T-helper 1 cell (primary cell): Measurements from ENCODE around the gene FGFR4.

Source experiments
- DNase-seq, 5 donors: peaks; one replicate each; pipeline ENCODE4 v3.0.0-alpha.2; 2012 to 2020

The FGFR4 gene

DNA sequence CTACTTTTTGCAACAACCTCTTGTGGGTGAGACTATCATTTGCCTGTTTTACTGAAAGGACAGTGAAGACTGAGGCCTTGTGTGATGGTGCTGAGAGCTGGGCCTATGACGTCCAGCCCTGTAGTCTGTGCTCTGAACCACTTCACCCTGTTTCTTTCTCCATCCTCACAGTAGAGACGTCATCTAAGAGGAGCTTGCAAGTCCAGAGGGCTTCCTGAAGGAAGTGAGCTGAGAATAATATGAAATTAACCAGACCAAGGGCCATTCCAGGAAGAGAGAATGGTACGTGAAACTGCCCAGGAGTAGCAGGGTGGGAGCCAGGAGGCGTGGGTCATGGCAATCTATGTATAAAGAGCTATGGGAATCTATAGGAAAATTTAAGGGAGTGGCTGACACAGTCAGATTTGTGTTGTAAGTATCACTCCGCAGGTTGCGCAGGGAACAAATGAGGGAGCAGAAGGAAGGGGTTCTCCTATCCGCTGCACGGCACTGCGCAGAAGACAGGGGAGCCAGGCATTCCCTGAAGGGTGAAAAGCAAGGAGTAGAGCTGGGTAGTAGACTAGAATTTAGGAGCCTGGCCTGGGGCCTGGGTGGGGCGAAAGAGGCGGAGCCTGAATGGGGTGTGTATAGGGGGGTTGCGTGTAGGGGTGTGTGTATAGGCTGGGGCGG is 596 bp upstream of the FGFR4 start:
- DNase-seq: no peak

DNA sequence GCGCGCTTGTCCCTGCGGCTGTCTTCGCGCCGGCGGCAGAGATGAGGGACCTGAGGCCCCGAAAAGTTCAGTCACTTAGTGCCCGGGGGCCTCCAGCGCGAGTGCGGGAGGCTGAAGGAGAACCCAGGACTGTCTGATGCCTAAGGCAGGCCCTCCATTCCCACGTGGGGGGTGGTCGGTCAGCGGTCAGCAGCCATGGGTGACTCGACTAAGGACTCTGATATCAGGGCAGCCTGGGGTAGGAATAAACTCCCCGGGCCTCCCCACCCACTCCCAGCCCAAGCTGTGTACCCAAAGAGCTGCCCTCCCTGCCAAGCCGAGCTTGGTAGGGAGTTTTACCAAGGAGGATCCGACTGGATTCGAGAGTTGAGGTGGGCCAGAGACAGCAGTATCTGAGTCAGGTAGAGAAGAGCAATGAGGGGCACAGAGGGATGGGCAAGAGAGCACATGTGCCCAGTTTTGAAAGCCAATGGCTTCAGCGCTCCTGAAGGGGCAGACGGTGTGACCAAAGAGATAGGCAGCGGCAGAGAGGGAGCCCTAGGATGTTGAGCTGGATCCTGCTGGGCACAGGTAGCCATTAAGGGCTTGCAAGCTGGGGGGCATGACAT is 787 bp downstream of the FGFR4 start:
- no peak for DNase-seq

DNA sequence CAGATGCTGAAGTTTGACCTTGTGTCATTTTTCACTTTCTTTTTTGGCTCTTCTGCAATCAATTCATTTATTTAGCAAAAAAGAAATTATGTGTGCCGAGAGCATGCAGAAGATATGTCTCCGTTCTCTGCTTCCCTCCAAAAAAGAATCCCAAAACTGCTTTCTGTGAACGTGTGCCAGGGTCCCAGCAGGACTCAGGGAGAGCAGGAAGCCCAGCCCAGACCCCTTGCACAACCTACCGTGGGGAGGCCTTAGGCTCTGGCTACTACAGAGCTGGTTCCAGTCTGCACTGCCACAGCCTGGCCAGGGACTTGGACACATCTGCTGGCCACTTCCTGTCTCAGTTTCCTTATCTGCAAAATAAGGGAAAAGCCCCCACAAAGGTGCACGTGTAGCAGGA is 2.4 kb downstream of the FGFR4 start:
- DNase-seq: no peak

DNA sequence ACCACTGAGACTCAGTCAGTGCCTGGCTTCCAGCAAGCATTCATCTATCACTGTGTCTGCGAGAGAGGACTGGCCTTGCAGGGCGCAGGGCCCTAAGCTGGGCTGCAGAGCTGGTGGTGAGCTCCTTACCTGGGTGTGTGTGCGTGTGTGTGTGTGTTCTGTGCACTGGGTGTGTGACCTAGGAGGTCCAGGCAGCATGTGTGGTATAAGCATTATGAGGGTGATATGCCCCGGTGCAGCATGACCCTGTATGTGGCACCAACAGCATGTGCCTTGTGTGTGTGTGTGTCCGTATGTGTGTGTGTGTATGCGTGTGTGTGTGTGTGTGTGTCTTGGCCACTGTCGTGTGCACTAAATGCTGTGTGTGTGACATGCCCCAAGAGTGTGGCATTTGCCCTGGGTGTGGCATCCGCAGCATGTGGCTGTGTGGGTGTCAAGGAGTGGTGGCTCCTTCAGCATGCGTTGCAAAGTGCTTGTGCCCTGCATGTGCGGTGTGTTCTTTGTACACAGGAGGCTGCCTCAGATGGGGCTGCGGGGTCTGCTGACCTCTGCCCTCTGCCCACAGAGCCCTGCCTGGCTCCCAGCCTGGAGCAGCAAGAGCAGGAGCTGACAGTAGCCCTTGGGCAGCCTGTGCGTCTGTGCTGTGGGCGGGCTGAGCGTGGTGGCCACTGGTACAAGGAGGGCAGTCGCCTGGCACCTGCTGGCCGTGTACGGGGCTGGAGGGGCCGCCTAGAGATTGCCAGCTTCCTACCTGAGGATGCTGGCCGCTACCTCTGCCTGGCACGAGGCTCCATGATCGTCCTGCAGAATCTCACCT is 3.3 kb downstream of the FGFR4 start:
- no peak for DNase-seq

DNA sequence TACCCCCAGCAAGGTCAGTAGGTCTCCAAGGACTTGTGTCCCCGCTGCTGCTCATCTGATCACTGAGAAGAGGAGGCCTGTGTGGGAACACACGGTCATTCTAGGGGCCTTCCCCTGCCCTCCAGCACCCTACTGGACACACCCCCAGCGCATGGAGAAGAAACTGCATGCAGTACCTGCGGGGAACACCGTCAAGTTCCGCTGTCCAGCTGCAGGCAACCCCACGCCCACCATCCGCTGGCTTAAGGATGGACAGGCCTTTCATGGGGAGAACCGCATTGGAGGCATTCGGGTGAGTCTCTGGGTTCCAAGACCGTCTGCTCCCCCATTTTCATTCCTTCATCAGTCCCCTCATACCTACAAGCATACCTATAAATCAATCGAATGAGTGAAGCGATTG is 4.1 kb downstream of the FGFR4 start:
- DNase-seq: no peak

DNA sequence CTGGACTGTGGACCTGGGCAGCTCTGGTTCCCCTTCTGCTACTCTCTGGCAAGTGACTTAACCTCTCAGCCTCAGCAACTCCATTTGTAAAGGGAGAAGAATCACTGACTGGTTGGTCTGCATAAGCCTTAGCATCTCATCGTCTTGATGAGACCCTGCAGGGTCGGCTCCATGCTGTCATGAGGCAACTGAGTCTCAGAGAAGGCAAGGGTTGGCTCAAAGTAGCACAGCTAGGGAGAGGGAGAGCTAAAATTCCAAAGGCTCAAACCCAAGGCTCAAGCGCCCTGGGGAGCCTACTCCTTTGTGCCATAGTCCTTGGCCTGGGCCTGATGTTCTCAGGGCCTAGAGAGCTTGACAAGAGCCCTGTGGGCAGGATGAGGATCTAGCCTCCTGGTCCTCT is 4.5 kb downstream of the FGFR4 start:
- DNase-seq: no peak

DNA sequence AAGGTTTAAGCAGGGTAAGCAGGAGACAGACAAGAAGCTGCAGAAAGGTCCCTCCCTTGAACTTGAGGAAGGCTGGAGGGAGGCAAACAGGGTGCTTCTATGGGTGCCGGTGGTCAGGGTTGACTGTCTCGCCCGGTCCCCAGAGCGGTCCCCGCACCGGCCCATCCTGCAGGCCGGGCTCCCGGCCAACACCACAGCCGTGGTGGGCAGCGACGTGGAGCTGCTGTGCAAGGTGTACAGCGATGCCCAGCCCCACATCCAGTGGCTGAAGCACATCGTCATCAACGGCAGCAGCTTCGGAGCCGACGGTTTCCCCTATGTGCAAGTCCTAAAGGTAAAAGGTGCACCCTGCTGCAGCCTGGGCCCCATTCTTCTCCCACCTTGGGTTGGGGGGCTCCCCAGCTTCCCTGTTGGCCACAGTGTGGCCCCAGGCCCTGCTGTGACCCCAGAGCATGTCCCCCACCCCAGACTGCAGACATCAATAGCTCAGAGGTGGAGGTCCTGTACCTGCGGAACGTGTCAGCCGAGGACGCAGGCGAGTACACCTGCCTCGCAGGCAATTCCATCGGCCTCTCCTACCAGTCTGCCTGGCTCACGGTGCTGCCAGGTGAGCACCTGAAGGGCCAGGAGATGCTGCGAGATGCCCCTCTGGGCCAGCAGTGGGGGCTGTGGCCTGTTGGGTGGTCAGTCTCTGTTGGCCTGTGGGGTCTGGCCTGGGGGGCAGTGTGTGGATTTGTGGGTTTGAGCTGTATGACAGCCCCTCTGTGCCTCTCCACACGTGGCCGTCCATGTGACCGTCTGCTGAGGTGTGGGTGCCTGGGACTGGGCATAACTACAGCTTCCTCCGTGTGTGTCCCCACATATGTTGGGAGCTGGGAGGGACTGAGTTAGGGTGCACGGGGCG is 5.7 kb downstream of the FGFR4 start:
- DNase-seq: no peak

DNA sequence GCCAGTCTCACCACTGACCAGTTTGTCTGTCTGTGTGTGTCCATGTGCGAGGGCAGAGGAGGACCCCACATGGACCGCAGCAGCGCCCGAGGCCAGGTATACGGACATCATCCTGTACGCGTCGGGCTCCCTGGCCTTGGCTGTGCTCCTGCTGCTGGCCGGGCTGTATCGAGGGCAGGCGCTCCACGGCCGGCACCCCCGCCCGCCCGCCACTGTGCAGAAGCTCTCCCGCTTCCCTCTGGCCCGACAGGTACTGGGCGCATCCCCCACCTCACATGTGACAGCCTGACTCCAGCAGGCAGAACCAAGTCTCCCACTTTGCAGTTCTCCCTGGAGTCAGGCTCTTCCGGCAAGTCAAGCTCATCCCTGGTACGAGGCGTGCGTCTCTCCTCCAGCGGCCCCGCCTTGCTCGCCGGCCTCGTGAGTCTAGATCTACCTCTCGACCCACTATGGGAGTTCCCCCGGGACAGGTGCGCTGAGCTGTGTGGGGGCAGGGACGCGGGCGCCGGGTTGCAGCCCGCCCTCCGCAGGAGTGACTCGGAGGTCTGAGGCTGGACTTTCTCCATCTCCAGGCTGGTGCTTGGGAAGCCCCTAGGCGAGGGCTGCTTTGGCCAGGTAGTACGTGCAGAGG is 6.5 kb downstream of the FGFR4 start:
- no peak for DNase-seq

DNA sequence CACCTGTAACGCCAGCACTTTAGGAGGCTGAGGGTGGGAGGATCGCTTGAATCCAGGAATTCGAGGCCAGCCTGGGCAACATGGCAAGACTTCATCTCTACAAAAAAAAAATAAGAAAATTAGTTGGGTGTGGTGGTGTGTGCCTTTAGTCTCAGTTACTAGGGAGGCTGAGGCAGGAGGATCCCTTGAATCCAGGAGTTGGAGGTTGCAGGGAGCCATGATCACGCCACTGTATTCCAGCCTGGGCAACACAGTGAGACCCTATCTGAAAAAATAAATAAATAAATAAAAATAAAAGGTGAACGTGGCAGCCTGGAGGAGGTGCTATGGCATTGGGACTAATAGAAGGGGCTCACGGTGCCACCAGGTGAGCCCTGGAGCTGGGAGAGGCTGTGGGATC is 7.1 kb downstream of the FGFR4 start:
- no peak for DNase-seq

DNA sequence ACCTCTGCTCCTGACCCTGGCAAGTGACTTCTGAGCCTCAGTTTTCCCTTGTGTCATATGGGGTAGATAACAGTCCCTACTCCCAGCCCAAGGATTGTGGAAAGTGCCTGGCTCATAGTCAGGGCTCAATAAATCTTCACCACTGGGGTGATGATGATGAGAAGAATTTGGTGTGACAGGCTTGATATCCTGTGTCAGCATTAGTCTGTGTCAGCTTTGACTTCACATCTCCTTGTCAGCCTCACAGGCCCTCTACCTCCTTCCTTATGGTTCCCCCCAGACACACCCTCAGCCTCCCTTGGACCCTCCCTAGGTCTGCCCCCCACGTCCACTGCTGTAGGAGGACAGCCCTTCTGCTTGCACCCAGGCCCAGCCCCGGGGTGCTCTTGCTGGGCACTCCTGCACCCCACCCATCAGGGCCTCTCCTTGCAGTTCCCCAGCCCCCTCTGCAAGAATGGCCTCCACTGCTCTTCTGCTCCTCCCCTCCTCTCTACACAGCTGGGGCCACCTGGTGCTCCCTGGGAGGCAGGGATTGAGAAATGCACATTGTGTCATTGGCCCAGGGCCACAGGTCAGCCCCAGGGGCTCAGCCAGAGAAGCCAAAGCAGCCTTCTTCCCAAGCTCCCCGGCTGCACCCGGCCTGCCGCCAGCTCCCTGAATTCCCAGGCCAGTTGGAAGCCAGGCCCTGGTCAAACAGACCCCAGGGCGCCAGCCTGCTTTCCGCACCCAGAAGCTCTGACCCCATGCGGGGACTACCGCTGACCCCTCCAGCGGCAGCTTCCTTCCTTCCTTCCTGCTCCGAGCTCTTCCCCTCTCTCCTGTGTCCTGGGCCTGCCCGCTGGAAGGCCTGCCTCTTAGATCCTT is 7.7 kb downstream of the FGFR4 start:
- no peak for DNase-seq

DNA sequence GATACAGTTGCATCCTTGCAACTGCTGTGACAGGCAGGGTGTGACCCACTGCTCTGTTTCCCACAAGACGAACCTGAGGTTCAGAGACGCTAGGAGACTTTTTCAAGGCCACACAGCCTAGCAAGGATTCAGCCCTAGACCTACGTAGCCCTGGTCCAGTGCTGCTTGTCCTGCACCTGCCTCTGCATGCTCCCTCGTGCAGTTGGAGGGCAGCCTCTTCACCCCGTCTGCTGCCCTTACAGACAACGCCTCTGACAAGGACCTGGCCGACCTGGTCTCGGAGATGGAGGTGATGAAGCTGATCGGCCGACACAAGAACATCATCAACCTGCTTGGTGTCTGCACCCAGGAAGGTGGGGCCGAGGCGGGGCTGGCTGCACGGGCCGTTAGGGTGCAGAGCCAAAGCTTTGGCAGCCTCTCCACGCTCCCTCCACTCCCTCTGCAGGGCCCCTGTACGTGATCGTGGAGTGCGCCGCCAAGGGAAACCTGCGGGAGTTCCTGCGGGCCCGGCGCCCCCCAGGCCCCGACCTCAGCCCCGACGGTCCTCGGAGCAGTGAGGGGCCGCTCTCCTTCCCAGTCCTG is 8.5 kb downstream of the FGFR4 start:
- DNase-seq: no peak

DNA sequence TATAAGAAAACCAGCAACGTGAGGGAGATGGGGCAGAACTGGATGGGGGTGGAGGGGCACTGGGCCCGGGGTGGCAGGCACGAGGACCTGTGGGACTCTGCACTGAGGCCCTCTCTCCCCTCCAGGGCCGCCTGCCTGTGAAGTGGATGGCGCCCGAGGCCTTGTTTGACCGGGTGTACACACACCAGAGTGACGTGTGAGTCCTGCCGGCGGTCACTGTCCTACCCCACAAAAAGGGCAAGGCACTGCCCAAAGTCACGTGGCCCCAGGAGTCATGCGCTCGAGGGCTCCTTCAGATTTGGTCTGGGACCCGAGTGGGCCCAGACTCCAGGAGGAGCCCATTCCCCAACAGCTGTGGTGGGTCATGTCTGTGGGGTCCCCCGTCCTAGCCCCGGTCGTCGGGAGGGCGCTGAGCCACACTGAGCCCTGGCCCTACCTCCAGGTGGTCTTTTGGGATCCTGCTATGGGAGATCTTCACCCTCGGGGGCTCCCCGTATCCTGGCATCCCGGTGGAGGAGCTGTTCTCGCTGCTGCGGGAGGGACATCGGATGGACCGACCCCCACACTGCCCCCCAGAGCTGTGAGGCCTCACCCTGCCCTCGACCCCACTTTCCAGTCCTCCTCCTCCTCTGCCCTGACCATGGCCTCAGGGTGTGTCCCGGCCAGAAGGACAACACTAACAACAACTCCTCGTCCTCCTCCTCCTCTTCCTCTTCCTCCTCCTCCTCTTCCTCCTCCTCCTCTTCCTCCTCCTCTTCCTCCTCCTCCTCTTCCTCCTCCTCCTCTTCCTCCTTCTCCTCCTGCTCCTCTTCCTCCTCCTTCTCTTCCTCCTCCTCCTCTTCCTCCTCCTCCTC is 9.7 kb downstream of the FGFR4 start:
- no peak for DNase-seq

DNA sequence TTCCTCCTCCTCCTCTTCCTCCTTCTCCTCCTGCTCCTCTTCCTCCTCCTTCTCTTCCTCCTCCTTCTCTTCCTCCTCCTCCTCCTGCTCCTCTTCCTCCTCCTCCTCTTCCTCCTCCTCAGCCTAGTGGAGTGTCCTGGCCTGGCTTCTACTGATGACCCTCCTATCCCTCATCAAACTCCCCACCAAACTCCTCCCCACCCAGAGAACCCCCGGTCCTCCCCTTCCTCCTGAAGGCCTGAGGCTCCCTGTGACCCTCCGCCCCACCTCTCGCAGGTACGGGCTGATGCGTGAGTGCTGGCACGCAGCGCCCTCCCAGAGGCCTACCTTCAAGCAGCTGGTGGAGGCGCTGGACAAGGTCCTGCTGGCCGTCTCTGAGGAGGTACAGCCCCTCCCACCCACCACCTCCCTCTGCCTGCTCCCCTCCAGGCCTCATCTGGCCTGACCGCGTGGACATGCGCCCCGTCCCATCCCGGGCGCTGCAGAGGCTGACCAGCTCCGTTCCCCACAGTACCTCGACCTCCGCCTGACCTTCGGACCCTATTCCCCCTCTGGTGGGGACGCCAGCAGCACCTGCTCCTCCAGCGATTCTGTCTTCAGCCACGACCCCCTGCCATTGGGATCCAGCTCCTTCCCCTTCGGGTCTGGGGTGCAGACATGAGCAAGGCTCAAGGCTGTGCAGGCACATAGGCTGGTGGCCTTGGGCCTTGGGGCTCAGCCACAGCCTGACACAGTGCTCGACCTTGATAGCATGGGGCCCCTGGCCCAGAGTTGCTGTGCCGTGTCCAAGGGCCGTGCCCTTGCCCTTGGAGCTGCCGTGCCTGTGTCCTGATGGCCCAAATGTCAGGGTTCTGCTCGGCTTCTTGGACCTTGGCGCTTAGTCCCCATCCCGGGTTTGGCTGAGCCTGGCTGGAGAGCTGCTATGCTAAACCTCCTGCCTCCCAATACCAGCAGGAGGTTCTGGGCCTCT is 10.6 kb downstream of the FGFR4 start:
- DNase-seq: no peak

DNA sequence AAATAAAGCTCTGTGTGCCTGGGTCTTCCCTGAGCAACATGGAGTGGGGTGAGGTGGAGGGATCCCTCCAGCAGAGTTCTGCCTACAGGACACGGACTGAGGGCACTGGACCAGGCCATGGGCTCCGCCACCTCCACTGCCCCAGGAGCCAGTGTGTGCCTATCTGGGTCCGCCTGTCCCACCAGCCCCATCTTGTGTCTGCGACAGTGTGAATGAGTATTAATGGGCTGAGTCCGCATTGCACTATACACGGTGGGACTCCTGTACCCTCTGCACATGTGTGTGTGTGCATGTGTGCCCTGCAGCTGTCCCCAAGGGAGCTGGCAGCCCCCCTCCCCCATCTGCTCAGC is 11.4 kb downstream of the FGFR4 start:
- no peak for DNase-seq

DNA sequence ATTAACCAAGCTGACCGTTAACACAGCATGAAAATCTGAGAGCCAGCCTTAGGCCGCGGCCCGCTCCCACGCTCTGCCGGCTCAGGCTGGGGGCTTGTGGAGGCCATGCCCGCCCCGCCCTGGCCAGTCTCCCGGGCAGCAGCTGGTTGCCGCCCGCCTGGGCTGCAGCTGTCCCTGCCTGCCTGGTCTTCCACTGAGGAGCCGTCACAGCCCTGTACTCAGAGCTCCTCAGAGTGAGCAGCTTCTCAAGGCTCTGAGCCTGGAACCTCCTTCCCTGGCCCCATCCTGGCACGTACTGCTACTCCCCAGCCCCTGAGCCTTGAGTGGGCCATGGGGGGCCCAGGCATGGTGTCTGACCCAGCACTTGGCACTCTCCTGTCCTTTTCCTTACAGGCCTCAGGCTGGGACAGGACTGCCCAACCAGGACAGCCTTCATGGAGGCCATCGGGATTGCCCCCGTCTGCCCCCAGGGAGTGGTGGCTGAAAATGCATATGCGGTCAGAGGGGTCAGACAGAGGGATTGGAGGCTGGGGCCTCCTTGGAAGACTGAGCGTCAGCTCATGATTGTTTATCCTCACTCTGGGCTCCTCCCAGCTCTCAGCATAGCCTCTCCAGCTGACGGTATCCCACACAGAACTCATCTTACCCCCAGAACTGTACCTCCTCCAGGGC is 11.9 kb downstream of the FGFR4 start:
- no peak for DNase-seq

DNA sequence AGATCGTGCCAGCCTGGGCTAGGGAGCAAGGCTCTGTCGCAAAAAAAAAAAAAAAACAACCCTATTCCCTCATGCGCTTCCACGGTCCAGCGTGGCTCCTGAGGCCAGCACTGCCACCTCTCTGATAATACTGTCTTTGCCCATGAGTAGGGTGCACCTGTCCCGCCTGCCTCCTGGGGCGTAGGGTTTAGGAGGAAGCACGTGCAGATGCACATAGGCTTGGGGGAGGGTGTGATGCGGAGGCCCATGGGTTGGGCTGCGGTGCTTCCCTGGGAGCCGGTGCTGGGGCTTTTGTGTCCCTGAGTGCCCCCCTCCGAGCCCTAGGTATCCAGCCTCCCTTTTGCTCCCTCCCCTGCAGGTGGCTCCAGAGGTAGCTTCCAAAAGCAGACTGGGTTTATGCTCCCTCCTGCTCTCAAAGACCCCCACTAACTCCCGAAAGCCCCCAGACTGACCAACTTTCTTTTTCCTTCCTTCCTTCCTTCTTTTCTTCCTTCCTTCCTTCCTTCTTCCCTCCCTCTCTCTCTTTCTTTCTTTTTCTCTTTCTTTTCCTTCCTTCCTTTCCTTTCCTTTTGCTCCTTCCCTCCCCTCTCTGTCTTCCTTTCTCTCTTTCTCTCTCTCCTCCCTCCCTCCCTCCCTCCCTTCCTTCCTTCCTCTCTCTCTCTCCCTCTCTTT is 12.8 kb downstream of the FGFR4 start:
- no peak for DNase-seq

DNA sequence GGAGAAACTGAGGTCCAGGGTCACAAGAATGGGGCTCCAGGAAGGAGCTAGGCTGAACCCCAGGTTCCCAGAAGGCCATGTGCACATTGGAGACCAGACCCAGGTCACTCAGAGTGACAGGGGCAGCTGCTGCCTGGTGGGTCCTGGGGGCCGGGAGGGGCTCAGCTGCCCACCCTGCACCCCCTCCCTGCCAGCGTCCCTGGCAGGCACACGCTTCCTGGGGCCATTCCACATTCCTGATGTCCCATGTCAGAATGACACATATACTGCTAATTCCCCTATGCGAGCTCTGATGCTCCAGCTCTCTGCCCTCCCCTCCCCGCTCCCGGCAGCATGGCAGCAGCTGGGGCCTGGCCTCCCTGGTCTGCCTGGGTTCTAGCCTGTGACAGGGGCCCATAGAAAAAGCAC is 14.0 kb downstream of the FGFR4 start:
- DNase-seq: no peak
